ENCODE measurements around the gene ST3GAL2.

Gene ST3GAL2

GRCh38 chr16:70441406-70441990, 2.6 kb upstream of the ST3GAL2 start:
- Histone ChIP-seq H3K36me3 (ENCODE audit: control insufficient read depth, insufficient read depth, low read length) (no peaks in the 10 kb centered on the region), H3K27ac (ENCODE audit: low read depth, low read length) (no peak overlapping the region), H3K4me3 (ENCODE audit: low read length) (no peak overlapping the region), H3K4me1 (ENCODE audit: control insufficient read depth, insufficient read depth, low read length) (peaks cover 9% of the 10 kb centered on the region), H3K9ac (ENCODE audit: low read length) (no peak overlapping the region), H3K27me3 (ENCODE audit: control insufficient read depth, insufficient read depth, low read length) (no peaks in the 10 kb centered on the region)

DNA sequence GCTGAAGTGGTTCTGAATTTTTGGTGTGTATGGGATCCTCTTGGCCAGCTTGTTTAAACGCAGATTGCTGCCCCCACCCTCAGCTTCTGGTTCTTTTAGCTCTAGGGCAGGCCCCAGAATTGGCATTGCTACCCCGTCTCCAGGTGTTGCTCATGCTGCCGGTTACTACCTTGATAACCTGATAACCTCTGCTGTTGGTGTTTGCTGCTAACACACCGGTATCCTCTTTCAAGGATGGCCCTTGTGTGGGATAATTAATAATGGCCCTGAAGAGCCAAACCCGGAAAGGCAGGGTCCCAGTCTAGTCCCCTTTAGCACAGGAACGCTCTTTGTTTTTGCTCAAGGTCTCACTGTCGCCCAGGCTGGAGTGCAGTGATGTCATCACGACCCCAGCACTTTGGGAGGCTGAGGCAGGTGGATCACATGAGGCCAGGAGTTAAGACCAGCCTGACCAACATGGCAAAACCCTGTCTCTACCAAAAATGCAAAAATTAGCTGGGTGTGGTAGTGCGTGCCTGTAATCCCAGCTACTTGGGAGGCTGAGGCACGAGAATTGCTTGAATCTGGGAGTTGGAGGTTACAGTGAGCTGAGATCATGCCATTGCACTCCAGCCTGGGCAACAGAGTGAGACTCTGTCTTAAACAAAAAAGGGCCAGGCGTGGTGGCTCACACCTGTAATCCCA, 1.3 kb upstream of the ST3GAL2 start:
- peaks cover 9% of the 10 kb centered on the region for H3K4me1 ChIP-seq (ENCODE audit: control insufficient read depth, insufficient read depth, low read length)
- no peak overlapping the region for H3K27ac ChIP-seq (ENCODE audit: low read depth, low read length)
- no peaks in the 10 kb centered on the region for H3K36me3 ChIP-seq (ENCODE audit: control insufficient read depth, insufficient read depth, low read length)
- no peak overlapping the region for H3K9ac ChIP-seq (ENCODE audit: low read length)
- peak overlapping the region; percentile 92 for H3K4me3 ChIP-seq (ENCODE audit: low read length)
- no peaks in the 10 kb centered on the region for H3K27me3 ChIP-seq (ENCODE audit: control insufficient read depth, insufficient read depth, low read length)

GRCh38 chr16:70438585-70438968, 323 bp downstream of the ST3GAL2 start:
- H3K27ac ChIP-seq (ENCODE audit: low read depth, low read length) = peak overlapping the region; percentile 38
- peaks cover 14% of the 10 kb centered on the region for H3K4me1 ChIP-seq (ENCODE audit: control insufficient read depth, insufficient read depth, low read length)
- H3K27me3 ChIP-seq (ENCODE audit: control insufficient read depth, insufficient read depth, low read length) = no peaks in the 10 kb centered on the region
- H3K9ac ChIP-seq (ENCODE audit: low read length) = peak overlapping the region; percentile 16
- H3K4me3 ChIP-seq (ENCODE audit: low read length) = peak overlapping the region; percentile 88
- no peaks in the 10 kb centered on the region for H3K36me3 ChIP-seq (ENCODE audit: control insufficient read depth, insufficient read depth, low read length)

GRCh38 chr16:70437582-70438557, 1.0 kb downstream of the ST3GAL2 start:
- Histone ChIP-seq H3K27ac (ENCODE audit: low read depth, low read length) (peak overlapping the region; percentile 38), H3K4me1 (ENCODE audit: control insufficient read depth, insufficient read depth, low read length) (peaks cover 21% of the 10 kb centered on the region), H3K27me3 (ENCODE audit: control insufficient read depth, insufficient read depth, low read length) (no peaks in the 10 kb centered on the region), H3K36me3 (ENCODE audit: control insufficient read depth, insufficient read depth, low read length) (no peaks in the 10 kb centered on the region), H3K4me3 (ENCODE audit: low read length) (peak overlapping the region; percentile 88), H3K9ac (ENCODE audit: low read length) (peak overlapping the region; percentile 16)

DNA sequence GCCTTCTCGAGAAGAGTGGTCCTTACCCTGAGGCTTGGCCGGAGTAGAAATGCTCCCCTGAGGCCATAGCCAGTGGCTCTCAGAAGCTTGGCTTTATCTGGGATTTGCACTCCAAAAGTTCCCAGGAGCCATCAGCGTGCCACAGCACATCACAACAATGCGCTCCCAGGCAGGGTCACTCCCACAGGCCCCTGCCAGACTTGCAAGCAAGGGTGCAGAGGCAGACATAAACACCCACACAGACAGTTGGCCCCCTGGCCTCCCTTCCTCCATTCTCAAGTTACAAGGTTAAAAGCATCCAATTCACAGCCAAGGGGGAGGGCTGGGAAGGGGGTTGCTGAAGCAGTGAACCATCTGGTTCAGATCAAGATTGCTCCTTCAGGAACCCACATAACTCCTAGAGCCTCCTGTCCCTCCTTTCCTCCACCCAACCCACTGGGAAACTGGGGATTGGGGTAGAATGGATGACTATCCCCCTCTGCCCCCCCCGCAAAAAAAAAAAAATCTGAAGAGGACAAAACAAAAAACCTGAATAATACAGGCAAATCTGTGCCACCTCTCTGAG, 1.8 kb downstream of the ST3GAL2 start:
- Histone ChIP-seq H3K36me3 (ENCODE audit: control insufficient read depth, insufficient read depth, low read length) (no peaks in the 10 kb centered on the region), H3K4me3 (ENCODE audit: low read length) (peak overlapping the region; percentile 88), H3K27ac (ENCODE audit: low read depth, low read length) (peak overlapping the region; percentile 38), H3K9ac (ENCODE audit: low read length) (no peak overlapping the region), H3K27me3 (ENCODE audit: control insufficient read depth, insufficient read depth, low read length) (no peaks in the 10 kb centered on the region), H3K4me1 (ENCODE audit: control insufficient read depth, insufficient read depth, low read length) (peaks cover 27% of the 10 kb centered on the region)

DNA sequence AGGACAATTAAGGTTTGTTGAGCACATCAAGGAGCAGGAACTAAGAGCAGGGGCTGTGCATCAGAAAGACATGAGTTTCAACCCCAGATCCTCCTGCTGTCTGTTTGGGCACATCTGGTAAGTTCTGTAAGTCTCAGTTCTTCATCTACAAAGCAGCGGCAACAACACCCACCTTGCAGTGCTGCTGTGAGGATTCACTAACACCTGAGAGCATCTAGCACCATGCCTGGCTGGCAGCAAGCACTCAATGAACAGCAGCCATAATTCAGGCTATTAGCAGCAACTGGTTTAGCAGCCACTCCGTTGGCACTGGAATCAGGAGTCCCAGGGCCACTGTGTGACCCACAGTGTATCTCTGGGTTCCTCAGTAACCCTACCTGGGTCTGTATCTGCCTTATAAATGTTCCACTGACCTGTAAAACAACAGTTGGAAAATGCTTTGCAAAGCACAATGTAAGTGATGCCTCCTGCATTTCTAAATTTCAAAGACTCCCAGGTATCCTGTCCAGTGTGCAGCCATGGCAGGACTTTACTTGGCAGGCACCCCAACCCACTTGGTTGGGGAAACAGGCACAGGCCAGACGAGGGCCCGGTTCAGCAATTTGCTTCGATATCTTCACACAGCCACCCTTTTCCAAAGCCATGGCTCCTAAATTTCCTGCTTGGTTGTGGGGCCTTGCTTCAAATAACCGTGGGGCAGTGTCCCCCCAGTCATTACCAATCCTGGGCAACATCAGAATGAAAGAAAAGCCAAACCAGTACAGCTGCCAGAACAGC, 4.2 kb downstream of the ST3GAL2 start:
- no peak overlapping the region for H3K4me3 ChIP-seq (ENCODE audit: low read length)
- H3K36me3 ChIP-seq (ENCODE audit: control insufficient read depth, insufficient read depth, low read length) = no peaks in the 10 kb centered on the region
- H3K27me3 ChIP-seq (ENCODE audit: control insufficient read depth, insufficient read depth, low read length) = no peaks in the 10 kb centered on the region
- H3K27ac ChIP-seq (ENCODE audit: low read depth, low read length) = peak overlapping the region; percentile 32
- H3K4me1 ChIP-seq (ENCODE audit: control insufficient read depth, insufficient read depth, low read length) = peaks cover 27% of the 10 kb centered on the region
- H3K9ac ChIP-seq (ENCODE audit: low read length) = no peak overlapping the region

- Histone ChIP-seq H3K27ac (ENCODE audit: low read depth, low read length) (peak overlapping the region; percentile 62), H3K27me3 (ENCODE audit: control insufficient read depth, insufficient read depth, low read length) (no peaks in the 10 kb centered on the region), H3K4me3 (ENCODE audit: low read length) (no peak overlapping the region), H3K36me3 (ENCODE audit: control insufficient read depth, insufficient read depth, low read length) (no peaks in the 10 kb centered on the region), H3K4me1 (ENCODE audit: control insufficient read depth, insufficient read depth, low read length) (peaks cover 27% of the 10 kb centered on the region), H3K9ac (ENCODE audit: low read length) (peak overlapping the region; percentile 6)
Observed at GRCh38 chr16:70433458-70434103, 5.3 kb downstream of the ST3GAL2 start.

DNA sequence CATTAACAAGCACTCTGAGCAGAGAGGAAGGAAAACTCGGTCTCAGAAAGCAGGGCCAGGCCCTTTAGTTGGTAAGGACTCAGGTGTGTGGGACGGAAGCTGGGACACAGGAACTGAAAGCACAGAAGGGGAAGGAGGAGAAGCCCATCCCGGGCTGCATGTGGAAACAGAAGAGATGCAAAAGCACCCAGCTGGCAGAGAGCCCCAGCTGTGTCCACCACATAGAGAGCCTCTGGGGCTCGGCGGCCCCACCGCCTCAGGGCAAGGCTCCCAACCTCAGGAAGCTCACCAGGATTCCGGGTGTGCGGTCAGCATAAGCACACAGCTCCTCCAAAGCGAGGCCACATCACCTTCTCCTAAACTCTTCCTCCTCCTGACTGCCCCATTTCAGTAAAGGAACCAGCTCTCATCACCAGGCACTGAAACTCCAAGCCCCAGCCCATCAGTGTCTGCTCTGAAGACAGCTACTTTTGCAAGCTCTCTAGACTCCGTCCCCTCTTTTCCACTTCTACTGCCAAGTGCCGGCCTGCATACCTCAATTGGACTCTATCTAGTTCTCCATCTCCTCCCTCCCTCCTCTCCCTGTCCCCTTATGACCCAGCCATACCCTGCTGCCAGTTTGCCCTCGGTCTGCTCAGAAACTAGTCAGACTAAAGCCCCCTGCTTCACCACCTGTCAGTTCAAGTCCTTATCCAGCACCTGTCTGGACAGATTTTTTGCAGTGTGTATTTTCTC, 6.0 kb downstream of the ST3GAL2 start:
- no peaks in the 10 kb centered on the region for H3K36me3 ChIP-seq (ENCODE audit: control insufficient read depth, insufficient read depth, low read length)
- H3K4me1 ChIP-seq (ENCODE audit: control insufficient read depth, insufficient read depth, low read length) = peaks cover 31% of the 10 kb centered on the region
- peak overlapping the region; percentile 6 for H3K9ac ChIP-seq (ENCODE audit: low read length)
- H3K27me3 ChIP-seq (ENCODE audit: control insufficient read depth, insufficient read depth, low read length) = no peaks in the 10 kb centered on the region
- H3K27ac ChIP-seq (ENCODE audit: low read depth, low read length) = peak overlapping the region; percentile 62
- no peak overlapping the region for H3K4me3 ChIP-seq (ENCODE audit: low read length)

GRCh38 chr16:70432356-70432722, 6.6 kb downstream of the ST3GAL2 start:
- Histone ChIP-seq H3K36me3 (ENCODE audit: control insufficient read depth, insufficient read depth, low read length) (no peaks in the 10 kb centered on the region), H3K9ac (ENCODE audit: low read length) (no peak overlapping the region), H3K4me1 (ENCODE audit: control insufficient read depth, insufficient read depth, low read length) (peaks cover 31% of the 10 kb centered on the region), H3K27me3 (ENCODE audit: control insufficient read depth, insufficient read depth, low read length) (no peaks in the 10 kb centered on the region), H3K27ac (ENCODE audit: low read depth, low read length) (peak overlapping the region; percentile 62), H3K4me3 (ENCODE audit: low read length) (no peak overlapping the region)

- Histone ChIP-seq H3K27ac (ENCODE audit: low read depth, low read length) (no peak overlapping the region), H3K27me3 (ENCODE audit: control insufficient read depth, insufficient read depth, low read length) (no peaks in the 10 kb centered on the region), H3K9ac (ENCODE audit: low read length) (no peak overlapping the region), H3K4me1 (ENCODE audit: control insufficient read depth, insufficient read depth, low read length) (peaks cover 27% of the 10 kb centered on the region), H3K36me3 (ENCODE audit: control insufficient read depth, insufficient read depth, low read length) (no peaks in the 10 kb centered on the region), H3K4me3 (ENCODE audit: low read length) (no peak overlapping the region)
Observed at GRCh38 chr16:70430667-70431536, 8.0 kb downstream of the ST3GAL2 start.
